ENCODE data around the gene MC2R.

Gene MC2R

DNA sequence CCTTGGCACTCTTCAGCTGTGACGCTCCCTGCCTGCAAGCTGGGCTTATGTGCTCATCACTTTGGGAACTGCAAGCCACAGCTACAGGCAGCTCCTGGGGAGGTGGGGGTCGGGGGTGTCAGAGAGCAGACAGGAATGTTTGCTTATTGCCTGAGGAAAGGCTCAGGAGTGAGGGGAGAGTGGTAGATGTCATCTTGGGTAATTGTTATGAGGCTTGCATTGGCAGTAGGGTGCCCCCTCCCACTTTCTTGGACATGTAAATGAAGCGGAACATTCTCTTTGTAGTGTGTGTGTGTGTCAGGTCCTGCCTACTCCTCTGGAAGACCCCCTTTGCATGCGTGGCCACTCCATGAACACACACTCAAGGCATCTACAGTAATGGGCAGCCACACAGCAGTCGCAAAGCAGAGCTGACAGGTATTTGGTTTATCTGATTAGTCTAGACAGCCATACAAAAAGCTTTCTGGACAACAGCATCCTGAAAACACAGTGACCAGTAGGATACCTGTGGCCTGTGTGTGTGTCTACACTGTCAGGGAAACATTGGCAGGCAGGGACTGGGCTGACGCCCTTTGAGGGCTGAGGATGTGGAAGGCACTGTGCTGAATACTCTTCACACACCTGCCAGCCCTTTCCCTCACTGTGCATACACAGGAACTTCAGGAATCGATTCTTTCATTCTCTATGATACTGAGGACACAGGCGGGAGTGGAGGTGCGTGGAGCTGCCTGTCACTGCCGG lies 17.1 kb upstream of the MC2R start:
- no peak for DNase-seq (ENCODE audit: low read depth)
- TF ChIP-seq, protein P1, sequence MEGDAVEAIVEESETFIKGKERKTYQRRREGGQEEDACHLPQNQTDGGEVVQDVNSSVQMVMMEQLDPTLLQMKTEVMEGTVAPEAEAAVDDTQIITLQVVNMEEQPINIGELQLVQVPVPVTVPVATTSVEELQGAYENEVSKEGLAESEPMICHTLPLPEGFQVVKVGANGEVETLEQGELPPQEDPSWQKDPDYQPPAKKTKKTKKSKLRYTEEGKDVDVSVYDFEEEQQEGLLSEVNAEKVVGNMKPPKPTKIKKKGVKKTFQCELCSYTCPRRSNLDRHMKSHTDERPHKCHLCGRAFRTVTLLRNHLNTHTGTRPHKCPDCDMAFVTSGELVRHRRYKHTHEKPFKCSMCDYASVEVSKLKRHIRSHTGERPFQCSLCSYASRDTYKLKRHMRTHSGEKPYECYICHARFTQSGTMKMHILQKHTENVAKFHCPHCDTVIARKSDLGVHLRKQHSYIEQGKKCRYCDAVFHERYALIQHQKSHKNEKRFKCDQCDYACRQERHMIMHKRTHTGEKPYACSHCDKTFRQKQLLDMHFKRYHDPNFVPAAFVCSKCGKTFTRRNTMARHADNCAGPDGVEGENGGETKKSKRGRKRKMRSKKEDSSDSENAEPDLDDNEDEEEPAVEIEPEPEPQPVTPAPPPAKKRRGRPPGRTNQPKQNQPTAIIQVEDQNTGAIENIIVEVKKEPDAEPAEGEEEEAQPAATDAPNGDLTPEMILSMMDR (IDR thresholded peaks at IDR 0.05; ENCODE audit: control insufficient read depth, insufficient read depth, low read depth, low read length, missing control alignments): no peak
- no peak overlapping the region for H3K4me3 ChIP-seq (ENCODE audit: control insufficient read depth, low read depth, low read length)

DNA sequence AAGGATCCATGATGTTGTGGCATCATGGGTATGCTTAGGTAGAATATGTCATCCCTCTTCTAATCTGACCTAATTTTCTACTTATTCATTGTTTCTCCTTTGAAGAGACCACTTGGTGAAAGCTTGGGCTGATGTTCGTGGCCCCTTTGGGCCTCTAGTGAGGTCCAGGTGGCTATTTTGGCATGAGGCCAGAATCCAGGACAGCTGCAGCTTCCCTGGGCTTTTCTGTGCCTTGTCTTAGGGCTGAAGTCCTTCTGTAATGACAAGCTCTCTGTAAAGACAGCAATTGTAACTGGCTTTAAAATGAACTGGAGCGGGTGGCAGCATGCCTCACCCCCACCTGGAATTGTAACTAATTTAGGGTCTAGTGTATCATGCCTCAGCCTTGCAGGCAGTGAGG lies 15.6 kb upstream of the MC2R start:
- no peak for DNase-seq (ENCODE audit: low read depth)
- H3K4me3 ChIP-seq (ENCODE audit: control insufficient read depth, low read depth, low read length): no peak overlapping the region
- TF ChIP-seq, protein P1 (IDR thresholded peaks at IDR 0.05; ENCODE audit: control insufficient read depth, insufficient read depth, low read depth, low read length, missing control alignments): no peak

DNA sequence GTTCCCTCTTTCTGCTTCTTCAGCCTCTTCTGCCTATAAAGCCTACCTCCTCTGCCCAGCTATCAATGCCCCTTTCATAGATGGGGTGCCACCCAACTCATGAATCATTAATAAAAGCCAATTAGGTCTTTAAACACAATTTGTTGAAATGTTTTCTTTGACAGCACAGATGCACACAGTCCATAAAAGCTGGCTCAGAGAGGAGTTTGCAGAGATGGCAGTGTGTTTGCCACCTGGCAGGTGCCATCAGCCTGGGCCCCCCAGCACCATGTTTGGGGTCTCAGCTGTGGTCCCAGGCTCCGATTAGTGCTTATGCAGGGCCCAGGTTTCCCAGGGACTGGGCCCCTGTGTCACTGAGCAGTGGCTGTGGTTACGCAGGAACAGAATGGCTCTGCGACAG lies 7.9 kb upstream of the MC2R start:
- TF ChIP-seq, protein P1 (IDR thresholded peaks at IDR 0.05; ENCODE audit: control insufficient read depth, insufficient read depth, low read depth, low read length, missing control alignments): no peak
- DNase-seq (ENCODE audit: low read depth): no peak
- H3K4me3 ChIP-seq (ENCODE audit: control insufficient read depth, low read depth, low read length): no peak overlapping the region

DNA sequence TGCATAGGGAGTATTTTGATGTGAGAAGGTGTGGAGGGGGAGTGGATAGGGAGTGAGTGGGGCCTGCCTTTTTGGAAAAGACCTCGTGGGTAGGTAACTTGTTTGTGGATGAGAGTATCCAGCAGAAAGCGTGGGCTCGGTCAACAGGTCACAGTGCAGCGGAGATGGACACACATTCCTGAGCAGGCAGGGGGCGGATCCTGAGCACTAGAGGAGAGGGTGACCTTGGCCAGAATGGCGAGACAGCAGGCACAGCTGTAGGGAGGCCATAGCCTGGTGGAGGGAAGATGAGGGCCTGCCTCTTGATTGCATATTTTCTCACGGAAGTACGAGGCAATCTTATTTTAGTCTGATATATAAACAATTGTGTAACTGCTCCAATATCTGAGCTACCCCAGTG lies 3.6 kb upstream of the MC2R start:
- no peak for DNase-seq (ENCODE audit: low read depth)
- TF ChIP-seq, protein P1 (IDR thresholded peaks at IDR 0.05; ENCODE audit: control insufficient read depth, insufficient read depth, low read depth, low read length, missing control alignments): no peak
- H3K4me3 ChIP-seq (ENCODE audit: control insufficient read depth, low read depth, low read length): no peak overlapping the region

DNA sequence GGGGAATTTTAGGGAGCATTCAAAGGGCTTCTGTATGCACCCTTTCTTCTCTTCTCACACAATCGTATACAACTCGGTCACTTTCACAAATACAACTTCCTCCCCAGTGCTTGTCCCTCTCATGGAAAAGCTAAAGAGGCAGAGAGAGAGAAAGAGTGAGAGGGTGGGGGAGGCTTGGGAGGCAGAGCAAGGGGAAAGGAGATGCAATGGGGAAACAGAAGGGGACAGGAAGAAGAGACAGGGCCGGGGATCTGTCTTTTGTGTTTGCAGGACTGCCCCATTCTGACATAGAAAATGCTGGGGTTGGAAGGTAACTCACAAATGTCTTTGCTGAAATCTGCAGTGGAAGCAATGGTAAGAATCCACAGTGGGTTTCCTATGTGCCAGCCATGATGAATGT lies 2.1 kb upstream of the MC2R start:
- TF ChIP-seq, protein P1 (IDR thresholded peaks at IDR 0.05; ENCODE audit: control insufficient read depth, insufficient read depth, low read depth, low read length, missing control alignments): no peak
- DNase-seq (ENCODE audit: low read depth): no peak
- H3K4me3 ChIP-seq (ENCODE audit: control insufficient read depth, low read depth, low read length): no peak overlapping the region

DNA sequence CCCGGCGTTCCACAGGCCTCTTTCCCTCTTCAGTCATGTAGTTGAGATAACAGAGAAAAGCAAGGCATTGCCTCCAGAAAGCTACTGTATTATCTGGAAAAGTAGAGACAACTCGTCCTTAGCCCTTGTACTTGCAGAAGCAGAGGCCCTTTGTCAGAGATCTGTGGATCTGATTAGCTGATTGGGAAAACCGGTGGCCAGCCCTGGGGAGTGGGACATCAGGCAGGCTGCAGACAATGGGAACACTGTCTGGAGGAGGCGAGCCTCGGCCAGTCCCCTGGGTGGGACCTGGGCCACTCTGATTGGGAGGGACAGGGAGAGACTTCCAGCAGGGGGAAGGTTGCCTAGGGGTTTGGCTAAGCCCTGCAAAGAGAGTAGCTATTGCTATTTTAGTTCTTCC lies 1.2 kb upstream of the MC2R start:
- H3K4me3 ChIP-seq (ENCODE audit: control insufficient read depth, low read depth, low read length): no peak overlapping the region
- TF ChIP-seq, protein P1 (IDR thresholded peaks at IDR 0.05; ENCODE audit: control insufficient read depth, insufficient read depth, low read depth, low read length, missing control alignments): no peak
- DNase-seq (ENCODE audit: low read depth): no peak
